Transverse colon (tissue), 4 donors: ENCODE results near the gene CACNA1E.
A peak's percentile ranks its signal among the peaks of the same experiment; 100 is the strongest.

Source experiments
- CTCF ChIP-seq, 5 experiments: fragments of 200-600 bp in 3 of 5; fragments of 450-650 bp in 2 of 5; sonication (generic) in 3 of 5; IDR thresholded peaks; 1 replicate in 2 of 5; 2 replicates in 3 of 5; pipeline ENCODE4 v1.5.1; 2016 to 2017; ENCODE audit warnings: antibody characterized with exemption in 5 of 5, inconsistent platforms in 3 of 5, mild to moderate bottlenecking in 2 of 5, moderate library complexity in 1 of 5
- POLR2AphosphoS5 ChIP-seq, 3 donors: sonication (generic); formaldehyde crosslinking; IDR thresholded peaks; one replicate each; pipeline ENCODE4 v1.6.1; 2016; ENCODE audit warnings: antibody characterized with exemption in 3 of 3

DNA sequence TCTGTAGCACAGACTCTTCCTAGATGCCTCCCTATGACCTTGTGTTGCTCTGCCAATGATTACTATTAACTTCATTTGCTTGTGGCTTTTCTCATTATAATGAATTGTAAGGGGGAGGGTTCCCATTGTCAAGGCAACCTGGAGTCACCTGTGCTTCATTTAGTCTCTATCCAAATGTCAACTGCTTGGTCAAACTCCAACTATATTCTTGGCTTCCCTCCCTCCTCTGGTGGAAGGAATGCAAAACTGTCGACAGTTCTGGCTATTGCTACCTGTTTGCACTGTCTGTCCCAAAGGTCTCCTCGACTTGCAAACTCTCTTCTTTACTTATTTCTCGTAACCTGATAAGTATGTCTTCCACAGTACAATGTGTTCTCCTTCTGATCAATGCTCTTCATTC, 100.3 kb downstream of the CACNA1E start:
- TF ChIP-seq CTCF (IDR thresholded peaks at IDR 0.05) = peak in 4 of 5 experiments; percentile 14 to 32 (median 28)
- no peak for TF ChIP-seq POLR2AphosphoS5 (IDR thresholded peaks at IDR 0.05)
